ENCODE measurements around the gene XRCC5.

XRCC5 gene

GRCh38 chr2:216090369-216090786 lies 18.8 kb upstream of the XRCC5 start:
- Histone ChIP-seq H3F3A (ENCODE audit: insufficient read depth) (no peaks in the 10 kb centered on the region), H3K79me2 (ENCODE audit: insufficient read depth, low read length) (no peaks in the 10 kb centered on the region), H3K4me2 (ENCODE audit: low read depth, low read length, poor library complexity, severe bottlenecking) (no peak overlapping the region), H3K9me2 (replicated peaks; ENCODE audit: insufficient read depth, low read length) (no peaks in the 10 kb centered on the region), H4K20me1 (ENCODE audit: low read depth, low read length) (no peaks in the 10 kb centered on the region), H3K27ac (ENCODE audit: low read depth, low read length) (no peak overlapping the region), H3K9me3 (ENCODE audit: insufficient read depth, low read length) (no peaks in the 10 kb centered on the region), H3K9ac (ENCODE audit: low read length) (no peak overlapping the region), H3K36me3 (ENCODE audit: low read length) (no peaks in the 10 kb centered on the region), H3K4me3 (ENCODE audit: insufficient read depth, low read length, poor library complexity, severe bottlenecking) (no peak overlapping the region), H2AFZ (ENCODE audit: low read depth, low read length, severe bottlenecking) (no peak overlapping the region), H3K27me3 (ENCODE audit: low read length) (no peaks in the 10 kb centered on the region)
- no peak for TF ChIP-seq EZH2phosphoT487 (conservative IDR thresholded peaks at IDR 0.05; ENCODE audit: low read length)
- TF ChIP-seq, protein P1, sequence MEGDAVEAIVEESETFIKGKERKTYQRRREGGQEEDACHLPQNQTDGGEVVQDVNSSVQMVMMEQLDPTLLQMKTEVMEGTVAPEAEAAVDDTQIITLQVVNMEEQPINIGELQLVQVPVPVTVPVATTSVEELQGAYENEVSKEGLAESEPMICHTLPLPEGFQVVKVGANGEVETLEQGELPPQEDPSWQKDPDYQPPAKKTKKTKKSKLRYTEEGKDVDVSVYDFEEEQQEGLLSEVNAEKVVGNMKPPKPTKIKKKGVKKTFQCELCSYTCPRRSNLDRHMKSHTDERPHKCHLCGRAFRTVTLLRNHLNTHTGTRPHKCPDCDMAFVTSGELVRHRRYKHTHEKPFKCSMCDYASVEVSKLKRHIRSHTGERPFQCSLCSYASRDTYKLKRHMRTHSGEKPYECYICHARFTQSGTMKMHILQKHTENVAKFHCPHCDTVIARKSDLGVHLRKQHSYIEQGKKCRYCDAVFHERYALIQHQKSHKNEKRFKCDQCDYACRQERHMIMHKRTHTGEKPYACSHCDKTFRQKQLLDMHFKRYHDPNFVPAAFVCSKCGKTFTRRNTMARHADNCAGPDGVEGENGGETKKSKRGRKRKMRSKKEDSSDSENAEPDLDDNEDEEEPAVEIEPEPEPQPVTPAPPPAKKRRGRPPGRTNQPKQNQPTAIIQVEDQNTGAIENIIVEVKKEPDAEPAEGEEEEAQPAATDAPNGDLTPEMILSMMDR (IDR thresholded peaks at IDR 0.05; ENCODE audit: insufficient read depth, low read length, poor library complexity, severe bottlenecking): no peak

DNA sequence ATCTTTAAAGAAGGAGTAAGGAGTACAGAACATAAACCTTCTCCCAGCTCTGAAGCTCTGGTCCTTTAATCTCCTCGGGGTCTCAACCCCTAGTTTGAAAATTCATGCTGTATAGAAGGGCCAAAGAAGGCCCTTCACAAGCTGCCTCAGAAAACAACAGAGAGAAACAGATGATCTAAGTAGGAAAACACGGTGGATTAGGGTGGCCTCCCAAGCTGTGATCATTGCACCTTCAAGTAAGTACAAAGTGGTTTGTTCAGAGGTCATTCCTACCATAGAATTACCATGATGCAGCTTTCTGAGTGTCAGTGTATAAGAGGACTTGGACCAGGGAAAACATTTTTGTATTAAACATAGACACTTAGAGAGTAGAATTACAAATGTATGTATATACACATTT lies 16.5 kb upstream of the XRCC5 start:
- Histone ChIP-seq H3K9me3 (ENCODE audit: insufficient read depth, low read length) (no peaks in the 10 kb centered on the region), H3K79me2 (ENCODE audit: insufficient read depth, low read length) (no peaks in the 10 kb centered on the region), H3K27ac (ENCODE audit: low read depth, low read length) (no peak overlapping the region), H2AFZ (ENCODE audit: low read depth, low read length, severe bottlenecking) (no peak overlapping the region), H3K4me3 (ENCODE audit: insufficient read depth, low read length, poor library complexity, severe bottlenecking) (no peak overlapping the region), H3K27me3 (ENCODE audit: low read length) (no peaks in the 10 kb centered on the region), H3K9ac (ENCODE audit: low read length) (no peak overlapping the region), H4K20me1 (ENCODE audit: low read depth, low read length) (no peaks in the 10 kb centered on the region), H3K9me2 (replicated peaks; ENCODE audit: insufficient read depth, low read length) (no peaks in the 10 kb centered on the region), H3K36me3 (ENCODE audit: low read length) (no peaks in the 10 kb centered on the region), H3K4me2 (ENCODE audit: low read depth, low read length, poor library complexity, severe bottlenecking) (no peak overlapping the region), H3F3A (ENCODE audit: insufficient read depth) (no peaks in the 10 kb centered on the region)
- TF ChIP-seq, protein P1 (IDR thresholded peaks at IDR 0.05; ENCODE audit: insufficient read depth, low read length, poor library complexity, severe bottlenecking): no peak
- TF ChIP-seq EZH2phosphoT487 (conservative IDR thresholded peaks at IDR 0.05; ENCODE audit: low read length): no peak

GRCh38 chr2:216094701-216095100 lies 14.4 kb upstream of the XRCC5 start:
- Histone ChIP-seq H3K36me3 (ENCODE audit: low read length) (no peaks in the 10 kb centered on the region), H2AFZ (ENCODE audit: low read depth, low read length, severe bottlenecking) (no peak overlapping the region), H3K79me2 (ENCODE audit: insufficient read depth, low read length) (no peaks in the 10 kb centered on the region), H4K20me1 (ENCODE audit: low read depth, low read length) (no peaks in the 10 kb centered on the region), H3F3A (ENCODE audit: insufficient read depth) (no peaks in the 10 kb centered on the region), H3K4me3 (ENCODE audit: insufficient read depth, low read length, poor library complexity, severe bottlenecking) (no peak overlapping the region), H3K9ac (ENCODE audit: low read length) (no peak overlapping the region), H3K27ac (ENCODE audit: low read depth, low read length) (no peak overlapping the region), H3K27me3 (ENCODE audit: low read length) (no peaks in the 10 kb centered on the region), H3K4me2 (ENCODE audit: low read depth, low read length, poor library complexity, severe bottlenecking) (no peak overlapping the region), H3K9me2 (replicated peaks; ENCODE audit: insufficient read depth, low read length) (no peaks in the 10 kb centered on the region), H3K9me3 (ENCODE audit: insufficient read depth, low read length) (no peaks in the 10 kb centered on the region)
- TF ChIP-seq, protein P1 (IDR thresholded peaks at IDR 0.05; ENCODE audit: insufficient read depth, low read length, poor library complexity, severe bottlenecking): no peak
- no peak for TF ChIP-seq EZH2phosphoT487 (conservative IDR thresholded peaks at IDR 0.05; ENCODE audit: low read length)

All from SU-DHL-6 (cell line).